Neural cell (in vitro differentiated cells): ENCODE data around the gene PCBD1. TPM values are rescaled to one million over a fixed set of nuclear protein-coding genes. Genes with fewer than 3 reads are reported as not detected.

Source experiments
- H2AFZ ChIP-seq: fragments of 200-600, 300-800 bp; sonication (generic), shearing (Covaris generic); 2 replicates; pipeline ENCODE4 v1.6.0; 2014; ENCODE audit warnings: low read depth, mild to moderate bottlenecking, antibody characterized with exemption, low read length, moderate library complexity
- H3F3A ChIP-seq: fragments of 200-600 bp; shearing (Covaris generic); 2 replicates; pipeline ENCODE4 v1.6.1; 2016; ENCODE audit warnings: mild to moderate bottlenecking, moderate library complexity, mixed read lengths, antibody characterized with exemption, low read length; ENCODE audit not compliant: insufficient read depth, poor library complexity, severe bottlenecking
- H3K27ac ChIP-seq: fragments of 200-600, 300-800 bp; sonication (generic), shearing (Covaris generic); 2 replicates; pipeline ENCODE4 v1.5.1; 2014; ENCODE audit warnings: mild to moderate bottlenecking, low read length, moderate library complexity
- H3K27me3 ChIP-seq: fragments of 300-800, 200-600 bp; sonication (generic), shearing (Covaris generic); 2 replicates; pipeline ENCODE4 v1.6.0; 2014; ENCODE audit warnings: mild to moderate bottlenecking, low read depth, low read length, moderate library complexity; ENCODE audit not compliant: insufficient read depth
- H3K36me3 ChIP-seq: fragments of 300-800, 200-600 bp; sonication (generic), shearing (Covaris generic); 2 replicates; pipeline ENCODE4 v1.5.1; 2014; ENCODE audit warnings: mild to moderate bottlenecking, antibody characterized with exemption, low read length, moderate library complexity; ENCODE audit not compliant: insufficient read depth
- H3K4me2 ChIP-seq: fragments of 300-800, 200-600 bp; sonication (generic), shearing (Covaris generic); 2 replicates; pipeline ENCODE4 v1.6.0; 2014; ENCODE audit warnings: mild to moderate bottlenecking, low read length
- H3K4me3 ChIP-seq: fragments of 300-800, 200-600 bp; sonication (generic), shearing (Covaris generic); 2 replicates; pipeline ENCODE4 v1.5.1; 2014; ENCODE audit warnings: mild to moderate bottlenecking, low read length, moderate library complexity
- H3K79me2 ChIP-seq: fragments of 200-600 bp; shearing (Covaris generic); replicated peaks from 2 replicates; pipeline ENCODE4 v1.6.0; 2014; ENCODE audit warnings: mild to moderate bottlenecking, low read length, moderate library complexity; ENCODE audit not compliant: insufficient read depth
- H3K9ac ChIP-seq: fragments of 300-800, 200-600 bp; sonication (generic), shearing (Covaris generic); 2 replicates; pipeline ENCODE4 v1.6.1; 2016; ENCODE audit warnings: mild to moderate bottlenecking, low read length, mixed read lengths
- H3K9me2 ChIP-seq: fragments of 200-600 bp; shearing (Covaris generic); 2 replicates; pipeline ENCODE4 v1.6.1; 2016; ENCODE audit warnings: mild to moderate bottlenecking, low read length, mixed read lengths; ENCODE audit not compliant: insufficient read depth
- H3K9me3 ChIP-seq: fragments of 200-600, 300-800 bp; sonication (generic), shearing (Covaris generic); 2 replicates; pipeline ENCODE4 v1.6.1; 2016; ENCODE audit warnings: mild to moderate bottlenecking, mixed run types, low read length, moderate library complexity, mixed read lengths
- H4K20me1 ChIP-seq: fragments of 200-600 bp; shearing (Covaris generic); 2 replicates; pipeline ENCODE4 v1.6.1; 2016; ENCODE audit warnings: mild to moderate bottlenecking, mixed run types; ENCODE audit not compliant: insufficient read depth
- EP300 ChIP-seq: fragments of 450-650 bp; conservative IDR thresholded peaks from 2 replicates; pipeline ENCODE4 v1.6.1; 2014; ENCODE audit warnings: antibody characterized with exemption, mild to moderate bottlenecking, moderate library complexity; ENCODE audit not compliant: poor library complexity, severe bottlenecking
- EZH2 ChIP-seq: fragments of 200-600, 300-800 bp; shearing (Covaris generic), sonication (generic); IDR thresholded peaks from 2 replicates; pipeline ENCODE4 v1.6.1; 2014; ENCODE audit warnings: antibody characterized with exemption, low read length, borderline replicate concordance, mild to moderate bottlenecking; ENCODE audit not compliant: insufficient read depth, poor library complexity, severe bottlenecking
- MXI1 ChIP-seq: fragments of 450-650 bp; conservative IDR thresholded peaks from 2 replicates; pipeline ENCODE4 v1.6.1; 2014; ENCODE audit warnings: antibody characterized with exemption, mild to moderate bottlenecking; ENCODE audit not compliant: poor library complexity, severe bottlenecking
- POLR2AphosphoS5 ChIP-seq: IDR thresholded peaks from 2 replicates; pipeline ENCODE4 v1.6.1; 2012
- RAD21 ChIP-seq: fragments of 450-650 bp; conservative IDR thresholded peaks from 2 replicates; pipeline ENCODE4 v1.6.1; 2014; ENCODE audit warnings: antibody characterized with exemption, mild to moderate bottlenecking, moderate library complexity
- SMC3 ChIP-seq: fragments of 450-650 bp; conservative IDR thresholded peaks from 2 replicates; pipeline ENCODE4 v1.6.1; 2014; ENCODE audit warnings: antibody characterized with exemption, mild to moderate bottlenecking, moderate library complexity; ENCODE audit not compliant: poor library complexity
- TAF1 ChIP-seq: IDR thresholded peaks from 2 replicates; pipeline ENCODE4 v1.6.1; 2012; ENCODE audit warnings: low read depth
- polyA plus RNA-seq: library from polyadenylated mRNA; depleted of rRNA; stranded (reverse); fragments of >200 nt; gene quantifications from 2 replicates; pipeline ENCODE4 v1.2.3, GENCODE V29; 2014
- TF ChIP-seq, protein P1 (sequence below): fragments of 450-650 bp; IDR thresholded peaks from 2 replicates; pipeline ENCODE4 v1.5.1; 2014; ENCODE audit warnings: antibody characterized with exemption, mild to moderate bottlenecking, moderate library complexity; ENCODE audit not compliant: poor library complexity, severe bottlenecking
- TF ChIP-seq, protein P2 (sequence below): IDR thresholded peaks from 2 replicates; pipeline ENCODE4 v1.6.1; 2012; ENCODE audit warnings: borderline replicate concordance

The PCBD1 gene
- polyA plus RNA-seq, 1 donor from 2014 or later, result 15.8 TPM

DNA sequence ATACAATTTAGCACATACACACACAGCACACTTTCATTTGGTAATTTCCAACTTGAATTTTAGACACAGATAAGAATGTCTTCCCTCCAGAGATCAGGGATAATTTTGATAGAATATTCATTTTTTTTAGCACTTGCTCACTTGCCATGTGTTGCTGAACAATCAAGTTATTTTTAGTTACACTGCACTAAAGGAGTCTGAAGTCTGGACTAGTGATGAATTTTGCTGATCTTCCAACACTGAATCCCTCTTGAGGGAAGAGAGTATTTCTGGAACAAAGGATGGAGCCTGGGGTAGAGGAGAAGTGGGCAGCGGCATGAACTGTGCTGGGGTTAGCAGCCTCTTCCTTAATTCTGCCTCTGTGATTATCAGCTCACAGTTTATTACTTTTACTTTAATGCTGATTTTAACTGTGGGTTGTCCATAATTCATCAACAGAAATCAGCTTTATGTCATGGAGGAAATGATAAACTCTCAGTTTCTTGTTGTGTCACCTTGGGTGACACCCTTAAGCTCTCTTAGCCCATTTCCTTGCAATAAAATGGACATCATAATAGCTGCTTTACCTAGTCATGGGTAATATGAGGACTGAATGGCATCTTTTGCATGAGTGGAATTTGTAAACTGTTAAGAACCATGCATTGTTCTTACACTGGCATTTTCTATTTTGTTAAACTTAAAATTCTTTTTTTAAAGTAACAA, 40.6 kb downstream of the PCBD1 start:
- no peaks in the 10 kb centered on the region for H3K27me3 ChIP-seq
- H3K36me3 ChIP-seq, result no peaks in the 10 kb centered on the region
- H3K4me3 ChIP-seq, result no peak overlapping the region
- H4K20me1 ChIP-seq, result no peaks in the 10 kb centered on the region
- no peak overlapping the region for H3K4me2 ChIP-seq
- TF ChIP-seq, protein P1, sequence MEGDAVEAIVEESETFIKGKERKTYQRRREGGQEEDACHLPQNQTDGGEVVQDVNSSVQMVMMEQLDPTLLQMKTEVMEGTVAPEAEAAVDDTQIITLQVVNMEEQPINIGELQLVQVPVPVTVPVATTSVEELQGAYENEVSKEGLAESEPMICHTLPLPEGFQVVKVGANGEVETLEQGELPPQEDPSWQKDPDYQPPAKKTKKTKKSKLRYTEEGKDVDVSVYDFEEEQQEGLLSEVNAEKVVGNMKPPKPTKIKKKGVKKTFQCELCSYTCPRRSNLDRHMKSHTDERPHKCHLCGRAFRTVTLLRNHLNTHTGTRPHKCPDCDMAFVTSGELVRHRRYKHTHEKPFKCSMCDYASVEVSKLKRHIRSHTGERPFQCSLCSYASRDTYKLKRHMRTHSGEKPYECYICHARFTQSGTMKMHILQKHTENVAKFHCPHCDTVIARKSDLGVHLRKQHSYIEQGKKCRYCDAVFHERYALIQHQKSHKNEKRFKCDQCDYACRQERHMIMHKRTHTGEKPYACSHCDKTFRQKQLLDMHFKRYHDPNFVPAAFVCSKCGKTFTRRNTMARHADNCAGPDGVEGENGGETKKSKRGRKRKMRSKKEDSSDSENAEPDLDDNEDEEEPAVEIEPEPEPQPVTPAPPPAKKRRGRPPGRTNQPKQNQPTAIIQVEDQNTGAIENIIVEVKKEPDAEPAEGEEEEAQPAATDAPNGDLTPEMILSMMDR, result no peak
- TF ChIP-seq TAF1, result no peak
- no peak for TF ChIP-seq SMC3
- no peak for TF ChIP-seq POLR2AphosphoS5
- TF ChIP-seq EP300, result no peak
- TF ChIP-seq EZH2, result no peak
- TF ChIP-seq, protein P2, sequence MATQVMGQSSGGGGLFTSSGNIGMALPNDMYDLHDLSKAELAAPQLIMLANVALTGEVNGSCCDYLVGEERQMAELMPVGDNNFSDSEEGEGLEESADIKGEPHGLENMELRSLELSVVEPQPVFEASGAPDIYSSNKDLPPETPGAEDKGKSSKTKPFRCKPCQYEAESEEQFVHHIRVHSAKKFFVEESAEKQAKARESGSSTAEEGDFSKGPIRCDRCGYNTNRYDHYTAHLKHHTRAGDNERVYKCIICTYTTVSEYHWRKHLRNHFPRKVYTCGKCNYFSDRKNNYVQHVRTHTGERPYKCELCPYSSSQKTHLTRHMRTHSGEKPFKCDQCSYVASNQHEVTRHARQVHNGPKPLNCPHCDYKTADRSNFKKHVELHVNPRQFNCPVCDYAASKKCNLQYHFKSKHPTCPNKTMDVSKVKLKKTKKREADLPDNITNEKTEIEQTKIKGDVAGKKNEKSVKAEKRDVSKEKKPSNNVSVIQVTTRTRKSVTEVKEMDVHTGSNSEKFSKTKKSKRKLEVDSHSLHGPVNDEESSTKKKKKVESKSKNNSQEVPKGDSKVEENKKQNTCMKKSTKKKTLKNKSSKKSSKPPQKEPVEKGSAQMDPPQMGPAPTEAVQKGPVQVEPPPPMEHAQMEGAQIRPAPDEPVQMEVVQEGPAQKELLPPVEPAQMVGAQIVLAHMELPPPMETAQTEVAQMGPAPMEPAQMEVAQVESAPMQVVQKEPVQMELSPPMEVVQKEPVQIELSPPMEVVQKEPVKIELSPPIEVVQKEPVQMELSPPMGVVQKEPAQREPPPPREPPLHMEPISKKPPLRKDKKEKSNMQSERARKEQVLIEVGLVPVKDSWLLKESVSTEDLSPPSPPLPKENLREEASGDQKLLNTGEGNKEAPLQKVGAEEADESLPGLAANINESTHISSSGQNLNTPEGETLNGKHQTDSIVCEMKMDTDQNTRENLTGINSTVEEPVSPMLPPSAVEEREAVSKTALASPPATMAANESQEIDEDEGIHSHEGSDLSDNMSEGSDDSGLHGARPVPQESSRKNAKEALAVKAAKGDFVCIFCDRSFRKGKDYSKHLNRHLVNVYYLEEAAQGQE, result no peak
- TF ChIP-seq MXI1, result no peak
- TF ChIP-seq RAD21, result no peak
- no peak overlapping the region for H2AFZ ChIP-seq
- H3K79me2 ChIP-seq, result no peaks in the 10 kb centered on the region
- no peak overlapping the region for H3K27ac ChIP-seq
- H3K9me3 ChIP-seq, result no peaks in the 10 kb centered on the region
- no peaks in the 10 kb centered on the region for H3F3A ChIP-seq
- no peak overlapping the region for H3K9ac ChIP-seq
- H3K9me2 ChIP-seq, result no peaks in the 10 kb centered on the region

DNA sequence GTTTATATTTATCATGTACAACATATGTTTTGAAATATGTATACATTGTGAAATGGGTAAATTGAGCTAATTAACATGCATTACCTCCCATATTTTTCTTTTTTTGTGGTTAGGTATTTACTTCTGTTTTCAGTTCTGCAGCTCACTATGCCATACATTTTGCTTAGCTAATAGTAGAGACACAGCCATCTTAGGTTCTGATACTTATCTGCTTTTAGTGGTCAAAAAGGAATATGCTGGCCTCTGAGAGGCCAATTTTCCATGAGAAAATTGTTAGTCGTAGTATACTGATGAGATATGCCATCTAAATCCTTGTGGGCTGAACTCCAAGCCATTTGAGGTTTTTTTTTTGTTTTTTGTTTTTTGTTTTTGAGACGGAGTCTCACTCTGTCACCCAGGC, 41.6 kb downstream of the PCBD1 start:
- Histone ChIP-seq H3K9me2 (no peaks in the 10 kb centered on the region), H3K27ac (no peak overlapping the region), H4K20me1 (no peaks in the 10 kb centered on the region), H3K9me3 (no peaks in the 10 kb centered on the region), H3K79me2 (peaks cover under 1% of the 10 kb centered on the region), H3K9ac (no peak overlapping the region), H3K27me3 (no peaks in the 10 kb centered on the region), H3K4me2 (no peak overlapping the region), H3F3A (no peaks in the 10 kb centered on the region), H2AFZ (no peak overlapping the region), H3K36me3 (peaks cover 3% of the 10 kb centered on the region), H3K4me3 (no peak overlapping the region)
- TF ChIP-seq EZH2, result no peak
- no peak for TF ChIP-seq MXI1
- TF ChIP-seq SMC3, result no peak
- TF ChIP-seq, protein P2, result no peak
- no peak for TF ChIP-seq RAD21
- TF ChIP-seq, protein P1, result no peak
- no peak for TF ChIP-seq TAF1
- no peak for TF ChIP-seq POLR2AphosphoS5
- TF ChIP-seq EP300, result no peak
